Caco-2 (cell line): ENCODE measurements around the gene DYRK1A. TPM values are rescaled to one million over a fixed set of nuclear protein-coding genes. Genes with fewer than 3 reads are reported as not detected.

ENCODE experiments used
- BruUV-seq: library from RNA; stranded (reverse); fragments of 400-500 nt; replicated peaks from 2 replicates; lab custom pipeline; 2021; lab: Mats Ljungman, UMichigan
- CTCF ChIA-PET: fragments of 300-600 bp; sonication (Branson Sonifier 250); formaldehyde crosslinking; loops from one replicate; lab custom pipeline; 2022; ENCODE audit warnings: antibody characterized with exemption; lab: Charles Lee
- POLR2A ChIA-PET: fragments of 300-600 bp; sonication (Branson Sonifier 250); formaldehyde crosslinking; loops from one replicate; lab custom pipeline; 2022; ENCODE audit warnings: antibody characterized with exemption; lab: Charles Lee
- DNase-seq, 2 experiments: peaks; one replicate each; pipeline versions ENCODE4 v3.0.0 to v3.0.0-alpha.2; 2020 to 2022
- H3K27me3 ChIP-seq: replicated peaks from 2 replicates; pipeline ENCODE4 v1.6.0; 2011; ENCODE audit warnings: low read length; ENCODE audit not compliant: control insufficient read depth, insufficient read depth
- H3K36me3 ChIP-seq: 2 replicates; pipeline ENCODE4 v1.5.1; 2011; ENCODE audit warnings: low read length; ENCODE audit not compliant: control insufficient read depth, insufficient read depth
- H3K4me1 ChIP-seq: fragments of 250-450 bp; sonication (Bioruptor Pico); 2 replicates; pipeline ENCODE4 v1.5.1; 2020; ENCODE audit warnings: mild to moderate bottlenecking
- H3K4me3 ChIP-seq: 2 replicates; pipeline ENCODE4 v1.5.1; 2011; ENCODE audit warnings: low read depth, mild to moderate bottlenecking, control low read depth, low read length
- H3K9me3 ChIP-seq: fragments of 250-450 bp; sonication (Bioruptor Pico); 2 replicates; pipeline ENCODE4 v1.5.1; 2020; ENCODE audit warnings: mild to moderate bottlenecking, moderate library complexity
- H3K27ac Mint-ChIP-seq: one replicate; pipeline ENCODE4 v1.8.0; 2022; ENCODE audit warnings: mixed read lengths; ENCODE audit not compliant: unreplicated experiment
- H3K27me3 Mint-ChIP-seq: one replicate; pipeline ENCODE4 v1.8.0; 2022; ENCODE audit warnings: mixed read lengths; ENCODE audit not compliant: insufficient read depth, unreplicated experiment
- H3K36me3 Mint-ChIP-seq: one replicate; pipeline ENCODE4 v1.8.0; 2022; ENCODE audit warnings: mild to moderate bottlenecking, mixed read lengths; ENCODE audit not compliant: insufficient read depth, unreplicated experiment
- H3K4me1 Mint-ChIP-seq: one replicate; pipeline ENCODE4 v1.8.0; 2022; ENCODE audit warnings: low read depth, mixed read lengths; ENCODE audit not compliant: unreplicated experiment
- H3K4me3 Mint-ChIP-seq: one replicate; pipeline ENCODE4 v1.8.0; 2022; ENCODE audit warnings: mild to moderate bottlenecking, moderate library complexity, mixed read lengths; ENCODE audit not compliant: unreplicated experiment
- H3K9me3 Mint-ChIP-seq: one replicate; pipeline ENCODE4 v1.8.0; 2022; ENCODE audit warnings: mixed read lengths; ENCODE audit not compliant: unreplicated experiment
- CTCF ChIP-seq, 2 experiments: fragments of 200-600 bp in 1 of 2; IDR thresholded peaks; 1 replicate in 1 of 2; 2 replicates in 1 of 2; pipeline versions ENCODE4 v1.5.1 to v1.8.0; 2011 to 2022; ENCODE audit warnings: antibody characterized with exemption in 1 of 2, control low read depth in 1 of 2, inconsistent platforms in 1 of 2, low read depth in 1 of 2, low read length in 1 of 2, mild to moderate bottlenecking in 1 of 2, moderate library complexity in 1 of 2; ENCODE audit not compliant: insufficient read depth in 1 of 2, severe bottlenecking in 1 of 2, unreplicated experiment in 1 of 2
- intact Hi-C: fragments of 100-400 bp; cut with micrococcal nuclease; formaldehyde crosslinking; loops from one replicate; pipeline ENCODE4 v1.10.0; 2022; ENCODE audit not compliant: unreplicated experiment
- total RNA-seq: library from RNA; stranded (reverse); gene quantifications from 2 replicates; pipeline ENCODE4 v1.2.3, GENCODE V29; 2022

The DYRK1A gene
- total RNA-seq, 1 experiment from 2014 or later, result 50.9 TPM

- H3K36me3 ChIP-seq, result no peaks in the 10 kb centered on the region
- H3K27ac Mint-ChIP-seq, result peak overlapping the region; percentile 98
- H3K36me3 Mint-ChIP-seq, result peaks cover 23% of the 10 kb centered on the region
- H3K4me1 ChIP-seq, result peaks cover 10% of the 10 kb centered on the region
- ChIA-PET POLR2A (interaction anchor here (0.5 to 2.1 kb wide), 13 partner anchors 8 to 1535 kb away, joined by 3 to 23 read pairs (median 3); partner anchors contain the start of gene VPS26C), CTCF (interaction anchor here (0.7 to 1.6 kb wide), 7 partner anchors 8 to 343 kb away, joined by 3 to 7 read pairs (median 4); no protein-coding TSS in a partner anchor)
- no peaks in the 10 kb centered on the region for H3K9me3 ChIP-seq
- TF ChIP-seq CTCF (IDR thresholded peaks at IDR 0.05; ENCODE audit: insufficient read depth in 1 of 2, low read depth in 1 of 2, low read length in 1 of 2, severe bottlenecking in 1 of 2, unreplicated experiment in 1 of 2), result peak in 1 of 2 experiments; percentile 23
- intact Hi-C loops, result loop anchor here (1.0 to 10.0 kb wide), 4 partner anchors 19 to 339 kb away; no protein-coding TSS in a partner anchor
- H3K4me3 ChIP-seq, result peak overlapping the region; percentile 81
- H3K9me3 Mint-ChIP-seq, result no peaks in the 10 kb centered on the region
- no TSS peak for BruUV-seq
- H3K27me3 Mint-ChIP-seq, result no peaks in the 10 kb centered on the region
- DNase-seq, result peak; percentile 92 to 93
- H3K27me3 ChIP-seq, result no peaks in the 10 kb centered on the region
- peaks cover 16% of the 10 kb centered on the region for H3K4me1 Mint-ChIP-seq
- peak overlapping the region; percentile 88 for H3K4me3 Mint-ChIP-seq
Measured at GRCh38 chr21:37563641-37564340, 197.2 kb downstream of the DYRK1A start.

GRCh38 chr21:37564341-37564923 lies 197.9 kb downstream of the DYRK1A start:
- CTCF ChIA-PET, result interaction anchor here (0.6 to 1.6 kb wide), 8 partner anchors 9 to 585 kb away, joined by 3 to 7 read pairs (median 4); no protein-coding TSS in a partner anchor
- Mint-ChIP-seq H3K9me3 (no peaks in the 10 kb centered on the region), H3K27me3 (no peaks in the 10 kb centered on the region), H3K4me1 (peaks cover 16% of the 10 kb centered on the region), H3K27ac (peak overlapping the region; percentile 98), H3K36me3 (peaks cover 23% of the 10 kb centered on the region), H3K4me3 (peak overlapping the region; percentile 88)
- no peak for TF ChIP-seq CTCF (IDR thresholded peaks at IDR 0.05; ENCODE audit: insufficient read depth in 1 of 2, low read depth in 1 of 2, low read length in 1 of 2, severe bottlenecking in 1 of 2, unreplicated experiment in 1 of 2)
- Histone ChIP-seq H3K4me1 (peaks cover 10% of the 10 kb centered on the region), H3K27me3 (no peaks in the 10 kb centered on the region), H3K4me3 (peak overlapping the region; percentile 81), H3K9me3 (no peaks in the 10 kb centered on the region), H3K36me3 (no peaks in the 10 kb centered on the region)
- intact Hi-C loops, result loop anchor here (1.0 to 10.0 kb wide), 4 partner anchors 18 to 340 kb away; no protein-coding TSS in a partner anchor
- no TSS peak for BruUV-seq
- DNase-seq, result peak; percentile 74 to 82
- POLR2A ChIA-PET, result interaction anchor here (0.6 to 2.1 kb wide), 11 partner anchors 9 to 1012 kb away, joined by 3 to 23 read pairs (median 4); partner anchors contain the start of gene VPS26C

GRCh38 chr21:37564924-37565529 lies 198.5 kb downstream of the DYRK1A start:
- Mint-ChIP-seq H3K36me3 (peaks cover 23% of the 10 kb centered on the region), H3K9me3 (no peaks in the 10 kb centered on the region), H3K4me3 (peak overlapping the region; percentile 88), H3K27me3 (no peaks in the 10 kb centered on the region), H3K27ac (peak overlapping the region; percentile 98), H3K4me1 (peaks cover 16% of the 10 kb centered on the region)
- peak; percentile 44 to 47 for DNase-seq
- no peaks in the 10 kb centered on the region for H3K9me3 ChIP-seq
- CTCF ChIA-PET, result interaction anchor here (0.6 to 1.6 kb wide), 3 partner anchors 78 to 586 kb away, joined by 3 to 7 read pairs (median 5); no protein-coding TSS in a partner anchor
- TSS peak; percentile 90 for BruUV-seq
- TF ChIP-seq CTCF (IDR thresholded peaks at IDR 0.05; ENCODE audit: insufficient read depth in 1 of 2, low read depth in 1 of 2, low read length in 1 of 2, severe bottlenecking in 1 of 2, unreplicated experiment in 1 of 2), result no peak
- POLR2A ChIA-PET, result interaction anchor here (1.0 to 2.1 kb wide), 5 partner anchors 10 to 298 kb away, joined by 4 to 23 read pairs (median 9); partner anchors contain the start of gene VPS26C
- H3K36me3 ChIP-seq, result no peaks in the 10 kb centered on the region
- intact Hi-C loops, result loop anchor here (1.0 to 10.0 kb wide), 4 partner anchors 18 to 340 kb away; no protein-coding TSS in a partner anchor
- H3K27me3 ChIP-seq, result no peaks in the 10 kb centered on the region
- H3K4me1 ChIP-seq, result peaks cover 10% of the 10 kb centered on the region
- peak overlapping the region; percentile 81 for H3K4me3 ChIP-seq
